BJ (cell line): ENCODE measurements around the gene COPS2. TPM values are rescaled to one million over a fixed set of nuclear protein-coding genes. Genes with fewer than 3 reads are reported as not detected.
"Not testable (repeated sequence)": the region's sequence is repeated elsewhere in the genome, so short reads cannot be mapped to it uniquely, and the experiment has no call there.

ENCODE experiments used
- CTCF ChIA-PET: fragments of 350-600 bp; formaldehyde crosslinking; extraction: SDS; loops from one replicate; lab custom pipeline; 2021; ENCODE audit warnings: antibody characterized with exemption, inconsistent platforms; lab: Yijun Ruan, JAX
- POLR2A ChIA-PET: fragments of 300-600 bp; sonication (Branson Sonifier 250); formaldehyde crosslinking; extraction: SDS; loops from one replicate; lab custom pipeline; 2021; ENCODE audit warnings: antibody characterized with exemption; lab: Charles Lee
- DNase-seq: peaks from one replicate; pipeline ENCODE4 v3.0.0-alpha.2; 2011; ENCODE audit warnings: low read depth
- H3K27me3 ChIP-seq: 2 replicates; pipeline ENCODE4 v1.6.0; 2011; ENCODE audit warnings: low read length; ENCODE audit not compliant: control insufficient read depth, insufficient read depth
- H3K36me3 ChIP-seq: 2 replicates; pipeline ENCODE4 v1.5.1; 2011; ENCODE audit warnings: low read length; ENCODE audit not compliant: control insufficient read depth, insufficient read depth
- H3K4me3 ChIP-seq: 2 replicates; pipeline ENCODE4 v1.5.1; 2011; ENCODE audit warnings: low read depth, mild to moderate bottlenecking, control low read depth, low read length
- CTCF ChIP-seq: IDR thresholded peaks from 2 replicates; pipeline ENCODE4 v1.5.1; 2011; ENCODE audit warnings: low read depth, mild to moderate bottlenecking, control low read depth, inconsistent platforms, low read length, moderate library complexity; ENCODE audit not compliant: insufficient read depth
- polyA plus RNA-seq: library from polyadenylated mRNA; depleted of rRNA; stranded (reverse); fragments of >200 nt; gene quantifications from 2 replicates; pipeline ENCODE4 v1.2.3, GENCODE V29; 2011

COPS2 gene
- polyA plus RNA-seq, 1 experiment, result 26.3 TPM

DNA sequence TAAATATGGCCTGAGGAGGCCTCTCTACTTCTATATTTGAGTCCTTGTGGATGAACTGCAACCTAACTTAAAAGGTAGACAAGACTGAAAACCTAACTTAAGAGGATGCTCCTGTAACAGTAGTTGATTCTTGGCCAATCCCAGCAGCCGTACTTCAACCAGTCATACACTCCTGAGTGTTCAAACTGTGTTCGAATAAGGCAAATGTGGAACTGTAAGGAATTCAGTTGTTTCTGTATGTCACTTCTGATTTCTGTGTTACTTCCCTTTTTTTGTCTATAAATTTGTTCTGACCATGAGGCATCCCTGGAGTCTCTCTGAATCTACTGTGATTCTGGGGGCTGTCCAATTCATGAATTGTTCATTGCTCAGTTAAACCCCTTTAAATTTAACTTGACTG, 35.2 kb upstream of the COPS2 start:
- TF ChIP-seq CTCF, result no peak
- Histone ChIP-seq H3K36me3 (no peaks in the 10 kb centered on the region), H3K4me3 (no peak overlapping the region), H3K27me3 (no peaks in the 10 kb centered on the region)
- POLR2A ChIA-PET, result no interaction called here
- CTCF ChIA-PET, result no interaction called here
- DNase-seq, result no peak

DNA sequence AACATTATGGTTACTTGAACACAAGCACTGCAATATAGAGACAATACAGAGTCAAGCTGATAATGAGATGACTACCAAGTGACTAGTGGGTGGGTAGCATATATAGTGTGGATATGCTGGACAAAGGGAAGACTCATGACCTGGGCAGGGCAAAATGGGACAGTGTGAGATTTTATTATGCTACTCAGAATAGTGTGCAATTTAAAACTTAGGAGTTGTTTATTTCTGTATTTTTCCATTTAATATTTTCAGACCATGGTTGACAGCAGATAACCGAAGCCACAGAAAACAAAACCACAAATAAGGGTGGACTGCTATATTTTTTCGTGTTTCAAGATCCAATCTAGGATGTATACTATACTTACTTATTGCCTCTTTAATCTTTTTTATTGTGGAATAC, 34.2 kb upstream of the COPS2 start:
- DNase-seq, result no peak
- Histone ChIP-seq H3K36me3 (no peaks in the 10 kb centered on the region), H3K4me3 (no peak overlapping the region), H3K27me3 (no peaks in the 10 kb centered on the region)
- no peak for TF ChIP-seq CTCF
- POLR2A ChIA-PET, result no interaction called here
- CTCF ChIA-PET, result no interaction called here

DNA sequence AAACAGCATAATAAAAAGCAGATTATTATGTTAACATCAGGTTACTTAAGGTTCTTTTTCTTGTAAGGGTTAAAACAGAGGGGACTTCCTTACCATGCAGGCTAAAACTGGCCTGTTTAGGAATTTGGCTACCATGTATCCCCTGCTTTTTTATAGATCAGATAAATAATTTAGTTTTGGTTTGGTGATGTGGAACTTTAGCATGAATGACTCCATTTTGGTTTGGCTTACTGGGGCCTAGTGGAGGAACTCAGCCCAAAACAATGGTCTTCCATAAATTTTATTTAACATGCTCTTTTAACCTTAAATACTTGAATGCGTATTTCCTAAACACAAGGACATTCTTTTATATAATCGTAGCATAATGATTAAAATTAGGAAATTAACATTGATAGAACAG, 33.5 kb upstream of the COPS2 start:
- no peak overlapping the region for H3K4me3 ChIP-seq
- DNase-seq, result no peak
- ChIA-PET POLR2A (no interaction called here), CTCF (no interaction called here)
- TF ChIP-seq CTCF, result no peak
- no peaks in the 10 kb centered on the region for H3K27me3 ChIP-seq
- H3K36me3 ChIP-seq, result no peaks in the 10 kb centered on the region

DNA sequence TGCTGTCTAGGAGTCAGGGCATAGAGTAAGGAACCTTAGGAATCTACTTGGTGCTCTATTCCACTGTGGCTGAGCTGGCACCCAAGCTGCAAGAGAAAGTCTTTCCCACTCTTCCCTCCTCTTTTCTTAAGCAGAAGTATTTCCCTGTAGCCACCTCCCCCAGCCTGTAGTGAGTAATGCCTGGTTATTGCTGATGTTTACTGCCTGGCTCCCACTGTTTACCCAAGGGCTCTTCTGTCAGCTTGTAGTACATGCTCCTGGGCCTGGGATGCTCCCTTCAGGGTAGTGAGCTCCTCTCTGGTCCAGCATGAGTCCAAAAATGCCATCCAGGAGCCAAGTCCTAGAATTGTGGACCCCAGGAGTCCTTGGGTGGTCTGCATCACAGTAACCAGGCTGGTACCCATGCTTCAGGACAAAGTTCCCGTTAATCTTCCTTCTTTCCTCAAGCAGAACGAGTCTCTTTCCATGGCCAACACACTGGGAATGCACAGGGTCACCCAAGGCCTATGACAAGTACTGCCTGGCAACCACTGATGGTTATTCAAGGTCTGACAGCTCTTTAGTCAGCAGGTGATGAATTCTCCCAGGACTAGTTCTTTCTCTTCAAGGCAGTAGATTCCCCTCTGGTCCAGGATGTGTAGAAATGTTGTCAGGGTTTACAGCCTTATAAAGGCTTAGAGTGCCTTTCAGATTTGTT, 32.3 kb upstream of the COPS2 start:
- ChIA-PET POLR2A (no interaction called here), CTCF (no interaction called here)
- Histone ChIP-seq H3K27me3 (no peaks in the 10 kb centered on the region), H3K36me3 (no peaks in the 10 kb centered on the region), H3K4me3 (no peak overlapping the region)
- no peak for DNase-seq
- no peak for TF ChIP-seq CTCF

GRCh38 chr15:49185473-49185872, 30.1 kb upstream of the COPS2 start:
- no peak for DNase-seq
- no peak for TF ChIP-seq CTCF
- no peaks in the 10 kb centered on the region for H3K27me3 ChIP-seq
- POLR2A ChIA-PET, result no interaction called here
- CTCF ChIA-PET, result no interaction called here
- no peak overlapping the region for H3K4me3 ChIP-seq
- no peaks in the 10 kb centered on the region for H3K36me3 ChIP-seq

DNA sequence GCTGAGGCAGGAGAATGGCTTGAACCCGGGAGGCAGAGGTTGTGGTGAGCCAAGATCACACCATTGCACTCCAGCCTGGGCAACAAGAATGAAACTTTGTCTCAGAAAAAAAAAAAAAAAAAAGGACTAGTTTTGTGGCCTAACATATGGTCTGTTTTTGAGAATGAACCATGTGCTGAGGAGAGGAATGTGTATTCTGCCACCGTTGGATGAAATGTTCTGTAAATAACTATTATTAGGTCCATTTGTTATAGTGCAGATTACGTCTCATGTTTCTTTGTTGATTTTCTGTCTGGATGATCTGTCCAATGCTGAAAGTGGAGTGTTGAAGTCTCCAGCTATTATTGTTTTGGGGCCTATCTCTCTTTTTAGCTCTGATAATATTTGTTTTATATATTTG, 28.3 kb upstream of the COPS2 start:
- H3K36me3 ChIP-seq, POLR2A ChIA-PET, H3K4me3 ChIP-seq, DNase-seq, H3K27me3 ChIP-seq, CTCF ChIA-PET: not testable (repeated sequence)
